NCI-H446 treated with DMSO at 0.1 percent for 48 hours (cell line): Measurements from ENCODE around the gene TOR1AIP2.

Experiments
- DNase-seq: peaks from one replicate; lab custom pipeline; 2025; lab: John Stamatoyannopoulos, UW

Gene TOR1AIP2

GRCh38 chr1:179825798-179826460, 51.7 kb downstream of the TOR1AIP2 start:
- DNase-seq, result no peak

GRCh38 chr1:179825206-179825605, 52.4 kb downstream of the TOR1AIP2 start:
- DNase-seq, result no peak

GRCh38 chr1:179824265-179824664, 53.3 kb downstream of the TOR1AIP2 start:
- DNase-seq, result no peak

GRCh38 chr1:179823693-179824092, 53.9 kb downstream of the TOR1AIP2 start:
- DNase-seq, result no peak

- DNase-seq, result no peak
Measured at GRCh38 chr1:179822065-179822464, 55.5 kb downstream of the TOR1AIP2 start.

GRCh38 chr1:179821524-179821923, 56.1 kb downstream of the TOR1AIP2 start:
- DNase-seq, result no peak

- no peak for DNase-seq
Measured at GRCh38 chr1:179820226-179820970, 57.2 kb downstream of the TOR1AIP2 start.

- no peak for DNase-seq
Measured at GRCh38 chr1:179818743-179819173, 58.8 kb downstream of the TOR1AIP2 start.

GRCh38 chr1:179818260-179818659, 59.3 kb downstream of the TOR1AIP2 start:
- DNase-seq, result no peak

- DNase-seq, result no peak
Measured at GRCh38 chr1:179817789-179818188, 59.8 kb downstream of the TOR1AIP2 start.

GRCh38 chr1:179817056-179817455, 60.5 kb downstream of the TOR1AIP2 start:
- DNase-seq, result no peak

- no peak for DNase-seq
Measured at GRCh38 chr1:179816196-179816960, 61.2 kb downstream of the TOR1AIP2 start.

- no peak for DNase-seq
Measured at GRCh38 chr1:179815641-179816040, 62.0 kb downstream of the TOR1AIP2 start.

- peak; percentile 79 for DNase-seq
Measured at GRCh38 chr1:179814546-179814838, 63.1 kb downstream of the TOR1AIP2 start.

GRCh38 chr1:179813626-179814545, 63.7 kb downstream of the TOR1AIP2 start:
- no peak for DNase-seq

GRCh38 chr1:179812501-179813292, 64.9 kb downstream of the TOR1AIP2 start:
- DNase-seq, result no peak

GRCh38 chr1:179810367-179810715, 67.3 kb downstream of the TOR1AIP2 start:
- DNase-seq, result no peak

- DNase-seq, result peak; percentile 55
Measured at GRCh38 chr1:179809506-179810366, 67.9 kb downstream of the TOR1AIP2 start.

- DNase-seq, result no peak
Measured at GRCh38 chr1:179808503-179808902, 69.1 kb downstream of the TOR1AIP2 start.
